Nephron progenitor cell (in vitro differentiated cells): ENCODE results near the gene ACOT7.
A peak's percentile ranks its signal among the peaks of the same experiment; 100 is the strongest.
"Not testable (repeated sequence)": the region's sequence is repeated elsewhere in the genome, so short reads cannot be mapped to it uniquely, and the experiment has no call there.

Source experiments
- DNase-seq: peaks from one replicate; pipeline ENCODE4 v3.0.0; 2021
- H3K27ac Mint-ChIP-seq: 2 replicates; pipeline ENCODE4 v1.8.0; 2021; ENCODE audit warnings: mild to moderate bottlenecking, moderate library complexity, mixed read lengths
- H3K27me3 Mint-ChIP-seq: 2 replicates; pipeline ENCODE4 v1.8.0; 2021; ENCODE audit warnings: mild to moderate bottlenecking, low read depth, mixed read lengths; ENCODE audit not compliant: poor library complexity
- H3K36me3 Mint-ChIP-seq: 2 replicates; pipeline ENCODE4 v1.8.0; 2021; ENCODE audit warnings: low read depth, mixed read lengths
- H3K4me1 Mint-ChIP-seq: 2 replicates; pipeline ENCODE4 v1.8.0; 2021; ENCODE audit warnings: mixed read lengths
- H3K4me3 Mint-ChIP-seq: 2 replicates; pipeline ENCODE4 v1.8.0; 2021; ENCODE audit warnings: mild to moderate bottlenecking, moderate library complexity, mixed read lengths
- H3K9me3 Mint-ChIP-seq: 2 replicates; pipeline ENCODE4 v1.8.0; 2021; ENCODE audit warnings: mild to moderate bottlenecking, moderate library complexity, mixed read lengths
- TF ChIP-seq, protein P1 (sequence below): fragments of 200-600 bp; sonication (generic); IDR thresholded peaks from 2 replicates; pipeline ENCODE4 v1.5.0; 2021; ENCODE audit warnings: antibody characterized with exemption

ACOT7 gene

DNA sequence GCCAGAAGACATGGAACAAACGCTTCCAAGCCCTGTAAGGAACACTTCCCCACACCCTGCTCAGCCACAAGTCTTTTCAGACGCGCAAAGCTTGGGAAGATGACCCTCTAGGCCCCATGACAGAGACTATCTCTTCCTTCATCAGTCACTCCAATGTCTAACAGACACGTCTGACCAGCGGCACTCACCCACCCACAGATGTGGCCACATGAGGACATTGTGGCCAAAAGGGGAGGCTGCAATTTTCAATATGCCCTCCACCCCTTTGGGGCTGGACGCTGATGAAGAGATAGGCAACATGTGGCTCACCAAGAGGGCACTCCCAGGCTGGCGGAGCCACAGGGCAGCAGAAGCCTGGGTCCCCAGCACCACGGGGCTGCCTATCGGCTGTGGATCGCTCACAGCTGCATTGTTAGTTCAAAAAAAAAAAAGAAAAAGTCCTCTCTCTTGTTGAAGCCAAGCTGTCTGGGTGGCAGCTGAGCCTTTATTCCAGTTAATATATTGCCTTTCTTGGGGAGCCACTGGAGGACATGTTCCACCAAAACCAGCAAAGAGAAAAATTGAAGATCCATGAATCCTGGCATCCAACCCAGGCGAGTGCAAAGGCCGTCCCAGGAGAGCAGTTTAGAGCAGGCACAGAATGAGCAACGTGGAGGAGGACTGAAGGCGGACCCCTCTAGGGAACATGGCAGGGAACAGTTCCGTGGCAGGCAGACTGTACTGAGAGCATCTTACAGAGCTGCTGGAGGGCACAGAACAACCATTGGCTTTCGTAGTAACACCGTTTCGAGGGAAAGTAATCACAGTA is 80.0 kb downstream of the ACOT7 start:
- no peak overlapping the region for H3K4me3 Mint-ChIP-seq
- peaks cover 2% of the 10 kb centered on the region for H3K9me3 Mint-ChIP-seq
- H3K27me3 Mint-ChIP-seq = peaks cover 9% of the 10 kb centered on the region
- TF ChIP-seq, protein P1, sequence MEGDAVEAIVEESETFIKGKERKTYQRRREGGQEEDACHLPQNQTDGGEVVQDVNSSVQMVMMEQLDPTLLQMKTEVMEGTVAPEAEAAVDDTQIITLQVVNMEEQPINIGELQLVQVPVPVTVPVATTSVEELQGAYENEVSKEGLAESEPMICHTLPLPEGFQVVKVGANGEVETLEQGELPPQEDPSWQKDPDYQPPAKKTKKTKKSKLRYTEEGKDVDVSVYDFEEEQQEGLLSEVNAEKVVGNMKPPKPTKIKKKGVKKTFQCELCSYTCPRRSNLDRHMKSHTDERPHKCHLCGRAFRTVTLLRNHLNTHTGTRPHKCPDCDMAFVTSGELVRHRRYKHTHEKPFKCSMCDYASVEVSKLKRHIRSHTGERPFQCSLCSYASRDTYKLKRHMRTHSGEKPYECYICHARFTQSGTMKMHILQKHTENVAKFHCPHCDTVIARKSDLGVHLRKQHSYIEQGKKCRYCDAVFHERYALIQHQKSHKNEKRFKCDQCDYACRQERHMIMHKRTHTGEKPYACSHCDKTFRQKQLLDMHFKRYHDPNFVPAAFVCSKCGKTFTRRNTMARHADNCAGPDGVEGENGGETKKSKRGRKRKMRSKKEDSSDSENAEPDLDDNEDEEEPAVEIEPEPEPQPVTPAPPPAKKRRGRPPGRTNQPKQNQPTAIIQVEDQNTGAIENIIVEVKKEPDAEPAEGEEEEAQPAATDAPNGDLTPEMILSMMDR = no peak
- peaks cover 16% of the 10 kb centered on the region for H3K36me3 Mint-ChIP-seq
- H3K27ac Mint-ChIP-seq = no peak overlapping the region
- H3K4me1 Mint-ChIP-seq = peaks cover 25% of the 10 kb centered on the region
- no peak for DNase-seq

- no peak for DNase-seq
- TF ChIP-seq, protein P1 = no peak
- no peak overlapping the region for H3K4me3 Mint-ChIP-seq
- H3K36me3 Mint-ChIP-seq = peaks cover 21% of the 10 kb centered on the region
- H3K4me1 Mint-ChIP-seq = peaks cover 7% of the 10 kb centered on the region
- peaks cover 21% of the 10 kb centered on the region for H3K9me3 Mint-ChIP-seq
- H3K27ac Mint-ChIP-seq = no peak overlapping the region
- H3K27me3 Mint-ChIP-seq = peaks cover 11% of the 10 kb centered on the region
Observed at GRCh38 chr1:6310116-6310848, 83.3 kb downstream of the ACOT7 start.

GRCh38 chr1:6309564-6309963 is 84.0 kb downstream of the ACOT7 start:
- Mint-ChIP-seq H3K27me3 (peaks cover 8% of the 10 kb centered on the region), H3K36me3 (peaks cover 21% of the 10 kb centered on the region), H3K27ac (no peak overlapping the region), H3K4me3 (no peak overlapping the region), H3K9me3 (peaks cover 21% of the 10 kb centered on the region), H3K4me1 (peaks cover 7% of the 10 kb centered on the region)
- DNase-seq = no peak
- TF ChIP-seq, protein P1 = no peak

- peaks cover under 1% of the 10 kb centered on the region for H3K4me1 Mint-ChIP-seq
- peaks cover 29% of the 10 kb centered on the region for H3K36me3 Mint-ChIP-seq
- TF ChIP-seq, protein P1 = no peak
- no peak overlapping the region for H3K4me3 Mint-ChIP-seq
- peaks cover 6% of the 10 kb centered on the region for H3K27me3 Mint-ChIP-seq
- no peak overlapping the region for H3K27ac Mint-ChIP-seq
- no peak for DNase-seq
- H3K9me3 Mint-ChIP-seq = peaks cover 28% of the 10 kb centered on the region
Observed at GRCh38 chr1:6308449-6308848, 85.1 kb downstream of the ACOT7 start.

GRCh38 chr1:6307682-6308081 is 85.9 kb downstream of the ACOT7 start:
- H3K4me1 Mint-ChIP-seq, H3K27me3 Mint-ChIP-seq, DNase-seq, H3K4me3 Mint-ChIP-seq, H3K27ac Mint-ChIP-seq: not testable (repeated sequence)
- peaks cover 28% of the 10 kb centered on the region for H3K9me3 Mint-ChIP-seq
- H3K36me3 Mint-ChIP-seq = peaks cover 34% of the 10 kb centered on the region

DNA sequence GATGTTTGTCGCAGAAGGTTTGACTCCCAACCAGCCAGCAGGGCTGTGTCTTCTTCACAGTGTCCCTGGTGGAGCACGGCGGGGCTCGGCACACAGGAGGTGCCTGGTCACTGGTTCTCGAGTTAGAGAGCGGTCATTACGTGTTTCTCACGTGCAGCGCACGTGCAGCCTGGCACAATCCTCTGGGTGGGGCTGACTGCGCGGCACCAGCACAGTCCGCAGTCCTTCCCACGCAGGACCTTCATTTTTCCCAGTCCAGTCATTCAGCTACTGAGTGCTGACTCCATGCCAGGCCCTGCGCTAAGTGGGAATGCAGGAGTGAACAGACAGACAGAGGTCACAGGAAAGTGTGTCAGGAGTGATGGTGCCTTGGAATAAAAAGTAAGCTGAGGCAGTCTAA is 86.5 kb downstream of the ACOT7 start:
- TF ChIP-seq, protein P1 = no peak
- Mint-ChIP-seq H3K9me3 (peaks cover 28% of the 10 kb centered on the region), H3K4me3 (no peak overlapping the region), H3K4me1 (no peaks in the 10 kb centered on the region), H3K36me3 (peaks cover 35% of the 10 kb centered on the region), H3K27ac (peak overlapping the region; percentile 57), H3K27me3 (peaks cover 6% of the 10 kb centered on the region)
- DNase-seq = no peak
